A673 (cell line): ENCODE measurements around the gene EIF2D. TPM values are rescaled to one million over a fixed set of nuclear protein-coding genes. Genes with fewer than 3 reads are reported as not detected.

Experiments
- BruUV-seq: library from RNA; stranded (reverse); fragments of 400-500 nt; replicated peaks from 2 replicates; lab custom pipeline; 2021; lab: Mats Ljungman, UMichigan
- CTCF ChIA-PET: fragments of 300-600 bp; sonication (Branson Sonifier 250); formaldehyde crosslinking; loops from one replicate; lab custom pipeline; 2022; ENCODE audit warnings: antibody characterized with exemption; lab: Charles Lee
- POLR2A ChIA-PET: fragments of 300-600 bp; sonication (Branson Sonifier 250); formaldehyde crosslinking; loops from one replicate; lab custom pipeline; 2022; ENCODE audit warnings: antibody characterized with exemption; ENCODE audit not compliant: low non-redundant PET; lab: Charles Lee
- DNase-seq: peaks from one replicate; pipeline ENCODE4 v3.0.0-alpha.2; 2015; ENCODE audit warnings: low spot score
- H3K27ac ChIP-seq: fragments of 200-600 bp; sonication (generic); 2 replicates; pipeline ENCODE4 v1.5.1; 2016; ENCODE audit warnings: mixed run types, low read depth, mild to moderate bottlenecking, mixed read lengths, antibody characterized with exemption, low read length; ENCODE audit not compliant: poor library complexity, severe bottlenecking
- H3K27me3 ChIP-seq: fragments of 200-600 bp; sonication (generic); replicated peaks from 2 replicates; pipeline ENCODE4 v1.6.1; 2017; ENCODE audit warnings: mixed run types, low read depth, mild to moderate bottlenecking, mixed read lengths, antibody characterized with exemption, low read length; ENCODE audit not compliant: insufficient read depth, poor library complexity
- H3K36me3 ChIP-seq: fragments of 200-600 bp; sonication (generic); 2 replicates; pipeline ENCODE4 v1.6.1; 2016; ENCODE audit warnings: mixed run types, mild to moderate bottlenecking, mixed read lengths, antibody characterized with exemption, low read length; ENCODE audit not compliant: insufficient read depth, poor library complexity, severe bottlenecking
- H3K4me1 ChIP-seq: fragments of 200-600 bp; sonication (generic); 2 replicates; pipeline ENCODE4 v1.6.1; 2017; ENCODE audit warnings: mixed run types, mild to moderate bottlenecking, mixed read lengths, antibody characterized with exemption, low read length; ENCODE audit not compliant: insufficient read depth, poor library complexity, severe bottlenecking
- H3K4me3 ChIP-seq: fragments of 200-600 bp; sonication (generic); 2 replicates; pipeline ENCODE4 v1.5.1; 2016; ENCODE audit warnings: low read depth, mixed run types, mild to moderate bottlenecking, mixed read lengths, low read length; ENCODE audit not compliant: poor library complexity, severe bottlenecking
- H3K9me3 ChIP-seq: fragments of 200-600 bp; sonication (generic); 2 replicates; pipeline ENCODE4 v1.6.1; 2016; ENCODE audit warnings: mixed run types, low read depth, mild to moderate bottlenecking, mixed read lengths, antibody characterized with exemption, low read length; ENCODE audit not compliant: poor library complexity, severe bottlenecking
- CTCF ChIP-seq: fragments of 300-800, 200-600 bp; sonication (generic); conservative IDR thresholded peaks from 2 replicates; pipeline ENCODE4 v1.5.1; 2017; ENCODE audit warnings: low read depth, mild to moderate bottlenecking, antibody characterized with exemption, low read length, moderate library complexity, mixed read lengths
- EZH2 ChIP-seq: fragments of 200-600 bp; sonication (generic); IDR thresholded peaks from 2 replicates; pipeline ENCODE4 v1.6.1; 2017; ENCODE audit warnings: borderline replicate concordance, low read depth, mild to moderate bottlenecking, mixed read lengths, antibody characterized with exemption, low read length; ENCODE audit not compliant: poor library complexity, severe bottlenecking
- intact Hi-C: fragments of 100-400 bp; cut with micrococcal nuclease; formaldehyde crosslinking; loops from one replicate; pipeline ENCODE4 v1.10.0; 2022; ENCODE audit not compliant: unreplicated experiment
- total RNA-seq: library from RNA; stranded (reverse); gene quantifications from 2 replicates; pipeline ENCODE4 v1.2.3, GENCODE V29; 2021

Gene EIF2D
- total RNA-seq, 1 experiment from 2014 or later, result 32.6 TPM

- TF ChIP-seq EZH2, result no peak
- no peak for TF ChIP-seq CTCF
- BruUV-seq, result no TSS peak
- no peaks in the 10 kb centered on the region for H3K36me3 ChIP-seq
- ChIA-PET POLR2A (no interaction called here), CTCF (no interaction called here)
- no peaks in the 10 kb centered on the region for H3K9me3 ChIP-seq
- intact Hi-C loops, result no loop called here
- H3K27me3 ChIP-seq, result no peaks in the 10 kb centered on the region
- DNase-seq, result no peak
- no peak overlapping the region for H3K27ac ChIP-seq
- peak overlapping the region; percentile 58 for H3K4me3 ChIP-seq
- H3K4me1 ChIP-seq, result peaks cover 3% of the 10 kb centered on the region
Observed at GRCh38 chr1:206557636-206558473, 54.4 kb downstream of the EIF2D start.

DNA sequence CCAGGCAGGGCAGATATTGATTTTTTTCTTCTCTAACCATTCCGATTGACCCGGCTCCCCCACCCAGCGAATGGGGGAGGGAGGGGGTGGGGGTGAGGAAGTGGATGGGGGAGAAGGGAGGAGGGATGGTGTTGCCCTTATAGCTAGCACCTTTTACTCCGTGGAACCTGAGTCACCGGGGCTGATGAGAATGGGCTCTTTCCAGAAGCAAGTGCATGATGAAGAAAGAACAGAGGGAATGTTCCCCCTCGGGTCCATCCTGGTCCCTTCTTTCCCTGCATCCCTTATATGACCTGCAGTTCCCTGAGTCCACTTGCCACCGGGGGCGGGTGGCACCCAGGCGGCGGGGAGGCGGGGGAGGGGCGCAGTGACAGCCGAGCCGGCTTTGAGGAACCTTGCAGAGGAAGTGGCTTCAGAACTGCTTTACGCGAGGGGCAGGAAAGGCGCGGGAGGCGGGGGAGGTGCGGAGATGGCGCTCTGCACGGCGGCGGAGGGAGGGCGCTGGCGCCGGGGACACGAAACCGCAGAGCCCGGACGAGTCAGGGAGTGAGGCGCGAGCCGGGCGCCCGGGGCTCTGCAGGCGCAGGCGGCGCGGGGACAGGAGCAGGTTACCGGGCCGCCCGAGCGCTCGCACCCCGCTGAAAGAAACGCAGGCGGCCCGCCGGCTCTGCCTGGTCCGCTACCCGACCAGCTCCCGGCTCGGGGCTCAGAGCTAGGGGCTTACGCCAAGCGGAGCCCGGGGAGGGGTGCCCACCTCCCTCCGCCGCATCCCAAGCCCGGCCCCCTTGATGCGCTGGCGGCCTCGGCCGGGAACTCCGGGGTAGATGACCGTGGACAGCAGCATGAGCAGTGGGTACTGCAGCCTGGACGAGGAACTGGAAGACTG is 55.3 kb downstream of the EIF2D start:
- Histone ChIP-seq H3K4me3 (peak overlapping the region; percentile 58), H3K27me3 (no peaks in the 10 kb centered on the region), H3K9me3 (no peaks in the 10 kb centered on the region), H3K4me1 (peaks cover 3% of the 10 kb centered on the region), H3K27ac (no peak overlapping the region), H3K36me3 (no peaks in the 10 kb centered on the region)
- DNase-seq, result peak; percentile 50
- intact Hi-C loops, result no loop called here
- TF ChIP-seq EZH2 (no peak), CTCF (no peak)
- POLR2A ChIA-PET, result no interaction called here
- BruUV-seq, result no TSS peak
- CTCF ChIA-PET, result no interaction called here

GRCh38 chr1:206556047-206556749 is 56.1 kb downstream of the EIF2D start:
- H3K36me3 ChIP-seq, result no peaks in the 10 kb centered on the region
- no peak for DNase-seq
- POLR2A ChIA-PET, result no interaction called here
- TF ChIP-seq EZH2, result no peak
- TF ChIP-seq CTCF, result no peak
- intact Hi-C loops, result no loop called here
- H3K9me3 ChIP-seq, result no peaks in the 10 kb centered on the region
- H3K4me3 ChIP-seq, result peak overlapping the region; percentile 58
- CTCF ChIA-PET, result interaction anchor here (1.5 kb wide), 1 partner anchor 12 kb away, joined by 3 read pairs; no protein-coding TSS in a partner anchor
- no peak overlapping the region for H3K27ac ChIP-seq
- no TSS peak for BruUV-seq
- peaks cover 3% of the 10 kb centered on the region for H3K4me1 ChIP-seq
- no peaks in the 10 kb centered on the region for H3K27me3 ChIP-seq
